Esophagus muscularis mucosa (tissue), 3 donors: ENCODE data around the gene NUDT12.

Source experiments
- CTCF ChIP-seq, 3 experiments: fragments of 200-600 bp in 2 of 3; fragments of 450-650 bp in 1 of 3; sonication (generic) in 2 of 3; IDR thresholded peaks; one replicate each; pipeline ENCODE4 v1.5.1; 2017 to 2019; ENCODE audit warnings: antibody characterized with exemption in 3 of 3, mild to moderate bottlenecking in 2 of 3, moderate library complexity in 1 of 3
- POLR2A ChIP-seq: fragments of 450-650 bp; IDR thresholded peaks from one replicate; pipeline ENCODE4 v1.6.1; 2017; ENCODE audit warnings: antibody characterized with exemption, moderate library complexity, mild to moderate bottlenecking, low read depth
- POLR2AphosphoS5 ChIP-seq, 2 donors: sonication (generic); formaldehyde crosslinking; IDR thresholded peaks; one replicate each; pipeline ENCODE4 v1.6.1; 2017; ENCODE audit warnings: antibody characterized with exemption in 2 of 2

DNA sequence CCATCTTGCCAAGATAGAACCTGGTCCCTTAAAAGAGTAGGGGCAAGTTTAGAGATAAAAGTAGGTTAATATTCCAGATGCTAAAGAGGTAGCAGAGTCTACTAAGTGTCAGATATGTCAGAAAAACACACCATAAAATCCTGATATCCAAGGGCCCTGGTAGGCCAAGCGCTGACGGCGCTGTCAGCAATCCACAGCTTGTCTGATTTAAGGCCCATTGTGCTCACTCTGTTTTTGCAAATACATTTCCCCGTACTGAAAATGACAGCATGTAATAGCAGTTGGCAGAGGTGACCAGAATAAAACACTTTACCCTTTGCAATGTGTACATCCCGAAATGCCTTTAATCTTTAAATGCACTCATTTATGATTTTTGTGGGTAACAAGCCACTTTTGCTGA, 9.9 kb upstream of the NUDT12 start:
- no peak for TF ChIP-seq CTCF (IDR thresholded peaks at IDR 0.05)
- no peak for TF ChIP-seq POLR2A
- no peak for TF ChIP-seq POLR2AphosphoS5 (IDR thresholded peaks at IDR 0.05)
